GM19351 (cell line): ENCODE results near the gene MRPS16.
"Not testable (repeated sequence)": the region's sequence is repeated elsewhere in the genome, so short reads cannot be mapped to it uniquely, and the experiment has no call there.

ENCODE experiments used
- ATAC-seq: cut with Tn5 transposase; IDR thresholded peaks from one replicate; pipeline ENCODE4 v1.9.1; 2021; ENCODE audit warnings: mild to moderate bottlenecking, moderate library complexity; ENCODE audit not compliant: unreplicated experiment

The MRPS16 gene

DNA sequence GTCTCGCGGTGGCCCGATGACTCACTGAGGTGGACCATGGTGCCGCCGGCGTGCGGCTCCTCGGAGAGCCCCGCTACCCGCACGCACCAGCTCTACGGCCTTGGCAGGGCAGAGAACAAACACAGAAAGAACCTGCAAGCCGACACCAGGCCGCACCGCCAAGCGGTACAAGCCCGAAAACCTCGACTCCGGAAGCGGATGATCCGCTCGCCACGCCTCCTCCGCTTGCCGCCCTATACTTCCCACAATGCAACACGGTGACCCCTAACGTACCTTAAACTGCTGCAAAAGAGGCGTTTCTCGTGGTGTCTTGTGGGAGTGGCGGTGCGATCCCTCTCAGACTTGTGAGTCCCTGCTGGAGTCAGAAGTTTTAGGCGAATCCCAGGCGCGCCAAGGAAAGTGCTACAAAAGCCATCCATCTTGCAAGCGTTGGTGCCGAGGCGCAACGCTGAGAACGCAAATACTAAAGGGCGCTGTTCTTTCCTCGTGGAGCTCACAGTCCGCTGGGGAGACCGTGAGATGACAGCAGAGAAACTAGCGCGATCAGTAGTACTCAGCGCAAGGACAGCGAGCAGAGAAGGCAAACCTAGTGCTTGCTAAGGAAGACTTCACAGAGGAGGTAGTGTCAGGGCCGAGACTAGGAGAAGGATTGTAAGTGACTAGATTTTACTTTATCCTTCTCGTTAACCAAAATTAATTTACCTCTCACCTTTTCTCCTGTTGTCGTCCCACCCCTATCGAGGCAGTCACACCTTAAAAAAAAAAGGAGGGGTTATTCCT, at the start of gene MRPS16:
Gene MRPS16, minus strand, starts transcription at position 200 of the 780 bp plus-strand sequence. Its CDS starts 162 bp downstream, at position 38.
- ATAC-seq = peak; percentile 73

DNA sequence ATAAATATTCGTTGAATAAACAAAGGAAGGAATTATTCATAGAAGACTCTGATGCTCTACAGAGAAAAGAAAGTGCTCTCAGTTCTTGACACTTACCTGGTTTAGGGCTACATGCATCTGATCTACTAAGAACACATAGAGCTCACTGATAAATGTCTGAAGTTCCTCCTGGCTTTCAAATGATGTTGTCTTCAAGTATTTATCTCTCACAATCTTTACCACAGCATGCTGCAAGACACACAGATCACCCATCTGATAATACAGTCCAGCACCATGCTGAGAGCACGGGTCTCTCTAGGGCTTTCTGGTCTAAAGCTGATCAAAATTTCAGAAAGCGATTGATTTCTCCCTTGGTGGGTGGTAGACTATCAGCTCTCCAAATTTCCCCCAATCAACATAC, 44.5 kb upstream of the MRPS16 start:
- no peak for ATAC-seq

DNA sequence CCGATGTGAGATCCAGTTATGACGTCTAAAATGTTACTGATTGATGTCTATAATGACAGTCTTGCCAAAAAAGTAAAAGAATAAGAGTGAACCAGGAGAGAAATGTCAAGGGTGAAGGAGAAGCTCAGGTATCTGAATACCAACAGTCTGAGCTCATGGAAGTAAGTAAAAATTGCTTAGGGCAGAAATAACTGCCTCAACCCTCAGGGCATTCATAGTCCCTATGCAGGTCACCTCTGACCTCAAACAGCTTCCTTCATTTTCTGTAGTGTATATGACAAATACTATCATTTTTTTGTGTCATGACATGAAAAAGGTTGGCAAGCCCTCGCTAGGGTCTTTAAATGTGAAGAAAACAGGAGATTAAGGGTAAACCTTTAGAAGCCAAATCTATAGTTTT, 41.0 kb upstream of the MRPS16 start:
- ATAC-seq = no peak

DNA sequence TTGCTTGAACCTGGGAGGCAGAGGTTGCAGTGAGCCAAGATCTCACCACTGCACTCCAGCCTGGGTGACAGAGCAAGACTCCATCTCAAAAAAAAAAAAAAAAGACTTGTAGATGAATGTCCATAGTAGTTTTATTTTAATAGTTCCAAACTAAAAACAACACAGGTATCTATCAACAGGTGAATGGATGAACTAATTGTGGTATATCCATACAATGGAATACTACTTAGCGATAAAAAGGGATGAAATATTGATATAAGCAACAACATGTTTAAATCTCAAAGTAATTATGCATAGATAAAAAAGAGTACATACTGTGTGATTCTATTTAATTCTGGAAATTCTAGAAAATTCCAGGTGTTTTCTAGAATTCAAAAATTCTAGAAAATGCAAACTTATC, 37.5 kb upstream of the MRPS16 start:
- no peak for ATAC-seq

DNA sequence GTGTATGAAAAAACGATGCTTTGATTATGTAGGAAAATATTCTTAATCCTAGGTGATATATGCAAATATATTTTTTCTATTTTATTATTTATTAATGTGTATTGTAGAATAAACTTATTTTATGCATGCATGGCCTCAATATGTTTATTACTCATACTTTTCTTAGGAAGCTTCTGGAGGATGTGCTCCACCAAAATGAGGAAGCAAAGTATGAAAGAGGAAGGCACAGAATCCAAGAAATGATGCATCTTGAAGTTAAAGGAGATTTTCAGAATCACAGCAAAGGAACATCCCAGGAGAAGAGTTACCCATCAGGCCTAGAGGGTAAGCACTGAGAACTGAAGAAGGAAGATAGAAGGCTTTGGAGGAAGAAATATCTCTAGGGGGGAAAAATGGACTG, 35.0 kb upstream of the MRPS16 start:
- no peak for ATAC-seq

DNA sequence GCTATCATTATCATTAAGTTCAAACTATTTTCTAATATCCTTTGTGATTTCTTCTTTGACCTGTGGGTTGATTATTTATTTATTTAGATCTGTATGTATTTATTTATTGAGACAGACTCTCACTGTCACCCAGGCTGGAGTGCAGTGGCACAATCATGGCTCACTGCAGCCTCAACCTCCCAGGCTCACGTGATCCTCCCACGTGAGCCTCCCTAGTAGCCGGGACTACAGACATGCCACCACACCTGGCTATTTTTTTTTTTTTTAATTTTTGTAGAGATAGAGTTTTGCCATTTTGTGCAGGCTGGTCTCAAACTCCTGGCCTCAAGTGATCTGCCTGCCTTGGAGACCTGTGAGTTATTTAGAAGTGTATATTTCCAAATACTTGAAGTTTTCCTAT, 28.7 kb upstream of the MRPS16 start:
- no peak for ATAC-seq

DNA sequence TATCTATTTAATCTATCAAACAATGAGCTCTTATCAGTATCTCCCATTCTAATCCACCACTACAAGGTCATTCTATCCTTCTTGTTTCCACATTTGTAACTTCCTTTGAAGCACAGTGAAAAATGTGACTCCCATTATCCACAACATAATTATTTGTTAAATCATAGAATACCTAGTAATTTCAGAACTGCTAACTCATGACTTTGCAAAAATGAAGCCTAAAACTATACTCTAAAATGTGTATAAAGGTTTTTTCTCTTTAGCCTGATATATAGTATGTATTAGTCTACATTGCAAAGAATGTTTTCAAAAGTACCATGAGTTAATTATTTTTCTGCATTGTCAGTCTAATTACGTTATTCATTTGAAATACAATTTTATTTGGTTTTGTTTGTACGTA, 12.0 kb upstream of the MRPS16 start:
- ATAC-seq = no peak

DNA sequence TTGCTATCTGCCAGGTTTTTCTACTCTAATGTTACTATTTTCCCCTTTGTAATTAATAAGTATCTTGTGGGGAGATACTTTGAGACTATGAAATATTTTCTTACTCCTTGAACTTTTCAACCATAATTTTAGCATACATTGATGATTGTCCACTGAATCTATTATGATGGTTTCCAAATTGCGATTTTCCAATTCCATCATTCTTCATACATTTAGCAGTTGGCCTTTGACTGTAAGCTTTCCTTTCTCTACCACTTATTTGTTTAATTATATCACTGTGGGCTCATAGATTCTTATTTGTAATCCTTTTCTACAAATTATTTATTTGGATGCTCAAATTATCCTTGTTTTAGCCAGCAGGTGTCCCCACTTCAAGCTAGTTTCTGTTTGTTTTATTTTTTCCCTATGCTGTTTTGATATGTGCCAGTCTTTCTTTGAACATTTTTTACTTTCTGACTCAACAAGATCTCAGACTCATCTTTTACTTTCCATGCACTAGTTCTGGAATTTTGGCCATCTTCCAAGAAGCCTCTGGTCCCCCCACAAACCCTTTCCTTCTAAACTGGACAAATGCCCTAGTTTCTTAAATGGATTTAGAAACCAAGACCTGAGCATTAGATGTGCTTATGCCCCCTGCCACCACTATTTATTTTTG, 11.4 kb upstream of the MRPS16 start:
- no peak for ATAC-seq

DNA sequence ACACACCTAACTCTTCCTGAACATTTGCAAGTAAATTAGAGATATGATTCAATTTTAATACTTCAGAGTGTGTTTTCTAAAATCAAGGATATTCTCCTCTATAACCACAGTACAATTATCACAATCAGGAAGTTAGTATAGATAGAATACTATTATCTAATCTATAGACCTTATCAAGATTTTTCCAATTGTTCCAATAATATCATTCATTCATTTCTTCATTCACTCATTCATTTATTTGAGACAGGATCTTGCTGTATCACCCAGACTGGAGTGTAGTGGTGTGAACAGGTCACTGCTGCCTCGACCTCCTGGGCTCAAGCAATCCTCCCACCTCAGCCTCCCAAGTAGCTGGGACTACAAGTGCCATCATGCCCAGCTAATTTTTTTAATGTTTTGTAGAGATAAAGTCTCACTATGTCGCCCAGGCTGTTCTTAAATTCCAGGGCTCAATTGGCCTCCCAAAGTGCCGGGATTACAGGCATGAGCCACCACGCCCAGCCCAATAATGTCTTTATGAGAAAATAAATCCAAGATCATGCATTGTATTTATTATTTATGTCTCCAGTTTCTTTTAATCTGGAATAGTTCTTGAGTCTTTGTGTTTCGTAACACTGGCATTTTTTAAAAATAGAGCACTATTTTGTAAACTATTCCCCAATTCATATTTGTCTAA, 10.6 kb upstream of the MRPS16 start:
- ATAC-seq = no peak

DNA sequence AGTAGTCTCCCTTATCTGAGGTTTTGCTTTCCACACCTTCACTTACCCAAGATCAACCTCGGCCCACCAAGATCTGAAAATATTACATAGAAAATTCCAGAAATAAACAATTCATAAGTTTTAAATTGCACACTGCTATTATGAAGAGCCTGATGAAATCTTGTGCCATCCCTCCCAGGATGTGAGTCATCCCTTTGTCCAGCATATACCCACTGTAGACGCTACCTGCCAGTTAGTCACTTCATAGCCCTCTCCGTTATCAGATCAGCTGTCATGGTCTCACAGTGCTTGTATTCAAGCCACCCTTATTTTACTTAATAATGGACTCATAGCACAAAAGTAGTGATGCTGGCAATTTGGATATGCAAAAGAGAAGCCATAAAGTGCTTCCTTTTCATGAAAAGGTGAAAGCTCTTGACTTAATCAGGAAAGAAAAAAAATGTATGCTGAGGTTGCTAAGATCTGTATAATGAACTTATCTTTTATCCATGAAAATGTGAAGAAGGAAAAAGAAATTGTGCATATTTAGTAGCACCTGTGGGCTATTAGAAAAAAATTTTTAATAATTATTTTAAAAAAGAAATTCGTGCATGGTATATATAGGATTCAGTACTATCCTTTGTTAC, 9.8 kb upstream of the MRPS16 start:
- ATAC-seq = no peak

DNA sequence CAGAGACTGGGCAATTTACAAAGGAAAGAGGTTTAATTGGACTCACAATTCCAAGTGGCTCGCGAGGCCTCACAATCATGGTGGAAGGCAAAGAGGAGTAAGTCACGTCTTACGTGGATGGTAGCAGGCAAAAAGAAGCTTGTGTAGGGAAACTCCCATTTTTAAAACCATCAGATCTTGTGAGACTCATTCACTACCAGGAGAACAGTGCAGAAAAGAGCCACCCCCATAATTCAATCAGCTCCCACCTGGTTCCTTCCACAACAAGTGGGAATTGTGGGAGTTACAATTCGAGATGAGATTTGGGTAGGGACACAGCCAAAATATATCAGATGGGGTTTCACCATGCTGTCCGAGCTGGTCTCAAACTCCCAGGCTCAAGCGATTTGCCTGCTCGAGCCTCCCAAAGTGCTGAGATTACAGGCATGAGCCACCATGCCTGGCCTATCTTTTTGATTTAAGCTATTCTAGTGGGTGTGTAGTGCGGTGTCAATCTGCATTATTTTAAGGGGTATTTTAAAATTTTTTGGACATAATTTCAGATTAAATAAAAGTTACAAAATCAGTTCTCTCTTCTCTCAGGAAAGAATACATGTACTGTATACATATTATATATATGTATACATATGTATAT, 9.0 kb upstream of the MRPS16 start:
- no peak for ATAC-seq

DNA sequence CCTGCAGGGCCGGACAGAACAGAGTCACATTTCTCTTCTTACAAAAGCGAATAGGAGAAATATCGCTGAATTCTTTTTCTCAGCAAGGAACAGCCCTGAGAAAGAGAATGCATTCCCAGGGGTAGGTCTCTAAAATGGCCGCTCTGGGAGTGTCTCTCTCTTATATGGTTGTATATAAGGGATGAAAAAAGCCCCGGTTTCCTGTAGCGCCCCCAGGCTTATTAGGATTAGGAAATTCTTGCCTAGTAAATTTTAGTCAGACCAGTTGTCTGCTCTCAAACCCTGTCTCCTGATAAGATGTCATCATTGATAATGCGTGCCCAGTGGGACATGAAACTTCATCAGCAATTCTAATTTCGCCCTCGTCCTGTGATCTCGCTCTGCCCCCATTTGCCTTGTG, 6.2 kb upstream of the MRPS16 start:
- ATAC-seq = not testable (repeated sequence)

DNA sequence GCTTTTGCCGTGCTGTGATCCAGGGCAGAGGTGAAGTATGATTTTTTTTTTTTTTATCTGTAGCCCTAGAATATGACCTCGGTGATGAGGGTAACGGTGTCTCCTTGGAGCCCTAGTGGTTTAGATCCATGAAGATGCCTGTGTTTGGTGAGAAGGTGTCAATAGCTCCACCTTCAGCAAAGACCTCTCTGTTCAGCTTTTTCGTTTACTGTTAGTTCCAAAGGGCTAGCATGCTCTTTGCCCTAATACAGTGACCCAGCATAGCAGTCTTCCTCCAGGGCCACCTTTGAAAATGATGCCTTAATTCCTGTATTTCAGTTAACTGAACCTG, 746 bp upstream of the MRPS16 start:
- no peak for ATAC-seq

DNA sequence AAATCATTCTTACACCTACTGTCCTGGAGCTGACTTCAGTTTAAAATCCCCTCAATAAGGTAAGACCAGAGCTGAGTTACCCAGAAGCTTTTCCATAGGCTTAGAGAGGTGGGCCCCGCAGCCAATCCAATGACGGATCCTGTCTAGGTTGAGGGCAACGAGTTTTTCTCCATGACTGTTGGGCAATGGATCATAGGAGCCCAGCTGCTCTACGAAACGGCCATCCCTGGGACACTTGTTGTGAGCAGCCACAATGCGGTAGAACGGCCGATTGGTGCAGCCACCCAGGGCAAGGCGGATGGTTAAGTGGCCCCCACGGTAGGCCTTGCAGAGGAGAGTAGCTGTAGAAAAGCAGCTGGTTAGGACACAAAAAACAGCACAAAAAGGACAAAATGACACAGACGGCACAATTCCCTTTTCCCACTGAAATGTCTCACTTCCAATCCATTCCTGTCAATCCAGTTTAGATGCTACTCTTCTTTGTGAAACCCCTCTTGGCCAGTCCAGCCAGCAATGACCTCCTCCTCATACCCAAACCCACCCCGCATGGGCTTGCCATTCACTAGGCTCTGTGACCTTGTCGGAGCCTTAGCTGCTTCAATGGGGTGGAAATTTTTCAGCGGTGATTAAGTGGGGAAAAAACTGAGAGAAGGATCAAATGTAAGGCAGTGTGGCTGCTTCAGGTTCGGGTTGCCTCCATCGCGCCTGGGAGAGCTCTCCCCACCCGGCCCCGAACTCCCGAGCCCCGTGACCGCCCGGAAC, 580 bp downstream of the MRPS16 start:
- no peak for ATAC-seq

DNA sequence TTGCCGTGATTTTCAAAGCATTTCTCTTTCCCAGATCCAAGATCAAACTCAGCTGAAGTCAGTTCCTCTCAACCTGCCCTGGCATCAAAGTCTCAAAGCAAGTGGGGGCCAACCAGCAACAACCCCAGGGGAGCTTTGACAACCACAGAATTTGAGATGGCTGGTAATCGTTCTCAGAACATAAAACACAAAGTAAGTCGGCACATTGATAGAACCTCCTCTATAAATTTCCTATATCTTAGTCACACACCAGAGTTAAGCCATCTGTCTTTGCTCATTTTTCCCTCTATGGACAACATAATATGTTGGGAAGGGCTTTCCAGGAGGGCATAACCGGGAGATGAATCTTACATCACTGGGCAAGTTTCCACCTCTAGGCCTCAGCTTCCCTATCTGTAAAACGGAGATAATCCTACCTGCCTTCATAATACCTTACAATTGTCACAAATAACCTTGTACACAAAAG, 4.2 kb downstream of the MRPS16 start:
- ATAC-seq = no peak

DNA sequence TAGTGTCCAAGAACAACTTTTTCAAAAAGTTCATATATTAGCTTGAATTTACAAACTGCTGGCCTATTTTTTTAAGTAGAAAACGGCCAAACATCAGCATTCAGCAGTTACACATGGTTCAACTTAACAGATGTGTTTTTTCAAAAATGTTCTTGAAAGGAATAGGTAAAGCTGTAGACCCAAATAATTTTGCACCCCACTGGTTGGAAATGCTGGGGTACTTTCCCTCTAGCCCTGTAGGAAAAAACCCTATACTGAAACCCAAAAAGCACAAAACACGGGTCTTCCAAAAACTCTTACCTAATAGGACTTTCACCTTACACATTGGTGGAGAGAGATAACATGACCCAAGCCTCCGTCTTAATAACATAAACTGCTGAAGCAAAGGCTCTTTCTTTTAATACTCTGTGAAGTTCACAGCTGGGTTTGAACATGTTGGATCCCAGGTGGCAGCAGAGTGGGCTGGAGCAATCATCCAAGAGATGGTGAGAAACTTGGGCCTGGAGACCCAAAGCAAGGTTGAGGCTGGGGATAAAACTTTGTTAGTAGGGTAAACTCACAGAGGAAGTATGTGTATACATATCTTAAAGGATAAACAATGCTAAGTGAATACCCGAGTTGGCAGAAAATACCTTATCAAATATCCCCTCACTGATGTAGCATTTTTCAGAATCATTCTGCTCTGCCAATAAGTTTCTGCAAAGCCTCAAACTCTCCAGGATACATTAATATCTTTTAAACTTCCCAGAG, 4.8 kb downstream of the MRPS16 start:
- ATAC-seq = no peak

DNA sequence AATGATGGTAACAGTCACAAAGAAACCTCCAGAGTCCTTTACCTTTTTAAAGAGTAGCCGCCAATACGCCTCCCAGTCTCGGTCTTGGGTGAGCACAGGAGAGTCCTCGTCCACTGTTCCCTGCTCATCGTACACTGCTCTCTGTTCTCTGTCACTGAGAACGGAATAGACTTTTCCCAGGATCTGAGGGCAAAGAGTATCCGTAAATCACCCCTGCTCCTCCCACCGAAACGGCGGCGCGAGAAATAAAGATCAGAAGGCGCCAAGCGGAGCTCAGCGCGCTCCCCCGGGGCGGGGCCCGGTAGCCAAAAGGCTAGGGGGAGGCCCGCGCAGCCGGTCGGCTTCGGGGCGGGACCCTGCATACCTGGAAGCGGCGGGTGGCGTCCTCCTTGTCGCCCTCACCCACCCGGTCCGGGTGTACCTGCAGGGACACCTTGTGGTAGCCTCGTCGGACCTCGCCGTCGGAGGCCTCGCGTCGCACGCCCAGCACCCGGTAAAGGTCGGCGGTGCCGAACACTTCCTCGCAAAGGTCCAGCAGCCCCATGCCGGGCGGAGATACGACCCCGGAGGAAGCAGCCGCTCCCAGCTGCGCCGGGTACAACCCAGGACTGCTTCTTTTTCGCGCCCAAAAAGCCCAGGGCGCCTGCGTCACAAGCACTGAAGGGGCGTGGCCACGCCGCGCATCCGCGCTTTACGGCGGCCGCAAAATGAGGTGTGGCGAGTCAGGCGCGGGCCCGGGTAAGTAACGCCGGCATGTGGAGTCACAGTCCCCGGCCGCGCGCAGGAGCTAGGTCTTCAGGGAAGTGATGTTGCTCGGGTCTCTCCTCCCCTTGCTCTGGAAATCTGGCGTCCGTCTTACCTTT, 5.6 kb downstream of the MRPS16 start, which contains the start of gene DNAJC9:
Gene DNAJC9, minus strand, starts transcription at position 610 of the 863 bp plus-strand sequence. Its CDS starts 66 bp downstream, at position 544.
- ATAC-seq = peak; percentile 77

DNA sequence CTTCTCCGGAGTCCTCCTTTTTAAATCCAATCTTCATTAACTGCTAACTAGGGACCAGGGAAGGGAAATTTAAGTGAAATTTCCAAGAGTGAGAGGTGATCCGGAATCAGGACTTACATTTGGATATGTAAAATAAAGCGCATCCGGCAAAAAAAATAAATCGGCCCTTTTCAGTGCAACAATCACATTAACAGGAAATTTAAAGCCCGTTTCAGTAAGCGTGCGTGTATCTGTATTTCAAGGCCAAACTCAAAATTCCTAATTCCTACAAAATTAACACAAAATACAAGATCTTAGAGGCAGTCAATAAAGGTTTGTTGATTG, 6.2 kb downstream of the MRPS16 start:
- no peak for ATAC-seq
